NCI-H2107 treated with DMSO at 0.1 percent for 48 hours (cell line): ENCODE results near the gene SPC24.
"Not testable (repeated sequence)": the region's sequence is repeated elsewhere in the genome, so short reads cannot be mapped to it uniquely, and the experiment has no call there.

Experiments
- DNase-seq: peaks from one replicate; lab custom pipeline; 2025; ENCODE audit not compliant: unreplicated experiment; lab: John Stamatoyannopoulos, UW

The SPC24 gene

DNA sequence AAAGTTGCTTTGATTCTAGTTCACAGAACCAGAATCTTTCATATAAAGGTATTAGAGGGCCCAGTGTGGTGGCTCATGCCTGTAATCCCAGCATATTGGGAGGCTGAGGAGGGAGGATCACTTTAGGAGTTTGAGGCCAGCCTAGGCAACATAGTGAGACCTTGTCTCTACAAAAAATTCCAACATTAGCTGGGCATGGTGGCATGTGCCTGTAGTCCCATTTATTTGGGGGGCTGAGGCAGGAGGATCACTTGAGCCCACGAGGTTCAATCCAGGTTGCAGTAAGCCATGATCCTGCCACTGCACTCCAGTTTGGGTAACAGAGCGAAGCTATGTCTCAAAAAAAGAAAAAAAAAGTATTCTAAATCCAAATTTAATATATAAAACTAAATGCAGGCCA, 57.3 kb downstream of the SPC24 start:
- DNase-seq: no peak

DNA sequence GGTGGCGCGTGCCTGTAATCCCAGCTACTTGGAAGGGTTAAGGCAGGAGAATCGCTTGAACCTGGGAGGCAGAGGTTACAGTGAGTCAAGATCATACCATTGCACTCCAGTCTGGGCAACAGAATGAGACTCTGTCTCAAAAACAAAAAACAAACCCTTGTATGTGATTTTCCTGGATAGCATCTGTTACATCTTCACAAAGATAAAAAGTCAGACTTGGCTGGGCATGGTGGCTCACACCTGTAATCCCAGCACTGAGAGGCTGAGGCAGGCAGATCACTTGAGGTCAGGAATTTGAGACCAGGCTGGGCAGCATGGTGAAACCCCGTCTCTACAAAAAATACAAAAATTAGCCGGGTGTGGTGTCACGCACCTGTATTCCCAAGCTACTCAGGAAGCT, 58.2 kb downstream of the SPC24 start:
- not testable (repeated sequence) for DNase-seq

DNA sequence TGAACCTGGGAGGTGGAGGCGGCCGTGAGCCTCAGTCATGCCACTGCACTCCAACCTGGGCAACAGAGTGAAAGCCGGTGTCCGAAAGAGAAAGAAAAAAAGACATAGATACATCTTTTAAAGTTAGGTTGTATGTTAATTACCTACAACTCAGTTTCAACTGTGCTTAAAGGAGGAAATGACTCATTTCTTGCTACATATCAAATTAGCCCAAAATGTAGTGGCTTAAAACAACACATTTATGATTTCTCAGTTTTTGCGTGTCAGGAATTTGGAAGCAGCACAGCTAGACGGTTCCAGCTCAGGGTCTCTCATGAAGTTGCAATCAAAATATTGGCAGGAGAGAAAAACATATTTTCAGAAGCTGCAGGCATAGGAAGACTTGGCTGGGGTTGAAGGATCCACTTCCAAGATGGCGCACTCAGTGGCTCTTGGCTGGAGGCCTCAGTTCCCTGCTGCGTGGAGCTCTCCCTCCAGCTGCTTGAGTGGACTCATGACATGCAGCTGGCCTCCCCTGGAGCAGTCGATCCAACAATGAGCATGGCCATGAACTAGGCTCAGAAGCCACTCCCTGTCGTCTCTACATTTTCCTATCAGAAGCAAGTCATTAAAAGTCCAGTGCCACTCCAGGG, 59.3 kb downstream of the SPC24 start:
- DNase-seq: no peak
